SK-N-MC (cell line): ENCODE data around the gene SLC20A1.

ENCODE experiments used
- DNase-seq: peaks from one replicate; pipeline ENCODE4 v3.0.0-alpha.2; 2011; ENCODE audit warnings: low read depth, low spot score
- H3K27ac ChIP-seq: fragments of 200-600 bp; sonication (generic); 2 replicates; pipeline ENCODE4 v1.5.1; 2016; ENCODE audit warnings: mixed run types
- H3K36me3 ChIP-seq: fragments of 200-600 bp; sonication (generic); 2 replicates; pipeline ENCODE4 v1.6.1; 2017; ENCODE audit warnings: antibody characterized with exemption, low read length, mixed read lengths; ENCODE audit not compliant: insufficient read depth
- H3K4me3 ChIP-seq: fragments of 200-600 bp; sonication (generic); 2 replicates; pipeline ENCODE4 v1.5.1; 2016
- H3K9ac ChIP-seq: fragments of 200-600 bp; sonication (generic); 2 replicates; pipeline ENCODE4 v1.8.0; 2017; ENCODE audit warnings: mixed run types, mixed read lengths; ENCODE audit not compliant: insufficient read length
- H3K9me3 ChIP-seq: fragments of 200-600 bp; sonication (generic); 2 replicates; pipeline ENCODE4 v1.6.1; 2017; ENCODE audit warnings: low read depth, mild to moderate bottlenecking, antibody characterized with exemption, low read length, moderate library complexity, mixed read lengths
- EZH2 ChIP-seq: fragments of 200-600 bp; sonication (generic); IDR thresholded peaks from one replicate; pipeline ENCODE4 v1.6.1; 2017; ENCODE audit warnings: antibody characterized with exemption
- FOXP2 ChIP-seq: optimal IDR thresholded peaks from 2 replicates; pipeline ENCODE3; 2011; ENCODE audit warnings: mild to moderate bottlenecking, moderate library complexity; ENCODE audit not compliant: insufficient read depth; ENCODE audit errors: extremely low read length, control extremely low read depth
- POLR2AphosphoS5 ChIP-seq: IDR thresholded peaks from 2 replicates; pipeline ENCODE4 v1.6.1; 2012; ENCODE audit warnings: mild to moderate bottlenecking, low read depth, low read length, borderline replicate concordance

Gene SLC20A1

DNA sequence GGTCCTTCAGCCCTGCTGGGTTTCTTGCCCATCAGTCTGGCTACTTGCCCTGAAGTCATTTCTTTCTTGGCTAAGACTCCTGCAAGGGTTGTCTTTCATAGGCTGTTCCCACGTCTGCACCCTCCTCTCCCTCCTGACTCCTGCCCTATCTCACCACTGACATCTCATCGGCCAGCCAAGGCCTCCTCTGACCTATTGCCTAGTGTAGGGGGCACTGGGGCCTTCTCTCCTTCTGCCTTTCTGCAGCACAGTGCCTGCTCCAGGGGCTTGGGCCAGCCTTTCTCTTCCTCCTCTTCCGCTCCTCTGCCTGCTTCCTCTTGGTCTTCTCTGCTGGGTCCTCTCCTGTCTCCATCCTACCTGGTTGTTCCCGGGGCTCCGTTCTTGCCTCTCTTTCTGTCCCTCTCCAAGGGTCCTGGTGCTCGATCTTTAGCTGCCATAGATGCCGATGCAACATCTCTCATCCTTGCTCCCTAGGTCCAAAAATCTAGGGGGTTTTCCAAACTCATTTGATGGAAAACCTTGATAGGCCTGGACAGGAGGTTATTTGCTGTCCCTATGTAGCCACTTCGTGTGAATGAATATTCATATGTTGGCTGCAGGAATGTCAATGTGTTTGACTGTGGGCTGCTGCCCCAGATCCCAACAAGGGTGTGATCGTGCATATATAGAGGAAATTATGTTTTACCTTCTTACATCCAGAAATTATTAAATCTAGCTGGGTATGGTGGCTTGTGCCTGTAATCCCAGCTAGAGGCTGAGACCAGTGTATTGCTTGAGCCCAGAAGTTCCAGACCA, 65.4 kb downstream of the SLC20A1 start:
- no peak for DNase-seq
- Histone ChIP-seq H3K4me3 (no peak overlapping the region), H3K9ac (no peak overlapping the region), H3K27ac (no peak overlapping the region), H3K9me3 (no peaks in the 10 kb centered on the region), H3K36me3 (no peaks in the 10 kb centered on the region)
- TF ChIP-seq FOXP2, result no peak
- no peak for TF ChIP-seq POLR2AphosphoS5
- no peak for TF ChIP-seq EZH2

DNA sequence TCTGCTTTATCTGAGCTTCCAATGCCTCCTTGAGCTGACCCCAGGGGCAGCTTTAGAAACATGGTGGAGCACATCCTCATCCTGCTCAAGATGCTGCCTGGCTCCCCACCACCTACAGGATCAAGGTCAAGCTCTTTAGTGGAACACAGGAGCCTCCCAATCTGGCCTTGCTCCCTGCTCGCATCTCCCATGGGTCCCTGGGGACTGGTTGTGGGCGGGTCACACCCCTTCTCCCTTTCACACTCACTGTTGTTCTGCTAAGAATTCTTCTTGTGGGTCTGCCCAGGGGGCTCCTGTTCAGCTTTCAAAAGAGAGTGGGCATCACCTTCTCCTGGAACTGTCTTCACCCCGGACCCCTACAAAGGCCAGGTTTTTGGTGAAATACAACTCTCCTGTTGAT, 66.7 kb downstream of the SLC20A1 start:
- Histone ChIP-seq H3K9me3 (no peaks in the 10 kb centered on the region), H3K4me3 (no peak overlapping the region), H3K9ac (no peak overlapping the region), H3K36me3 (no peaks in the 10 kb centered on the region), H3K27ac (no peak overlapping the region)
- TF ChIP-seq POLR2AphosphoS5 (no peak), FOXP2 (no peak), EZH2 (no peak)
- DNase-seq, result no peak

- Histone ChIP-seq H3K36me3 (no peaks in the 10 kb centered on the region), H3K9me3 (no peaks in the 10 kb centered on the region), H3K27ac (no peak overlapping the region), H3K9ac (no peak overlapping the region), H3K4me3 (no peak overlapping the region)
- no peak for TF ChIP-seq POLR2AphosphoS5
- TF ChIP-seq FOXP2, result no peak
- TF ChIP-seq EZH2, result no peak
- no peak for DNase-seq
Observed at GRCh38 chr2:112712903-112713584, 67.3 kb downstream of the SLC20A1 start.
